ENCODE measurements around the gene PDS5A. TPM values are rescaled to one million over a fixed set of nuclear protein-coding genes. Genes with fewer than 3 reads are reported as not detected.
A peak's percentile ranks its signal among the peaks of the same experiment; 100 is the strongest.
"Not testable (repeated sequence)": the region's sequence is repeated elsewhere in the genome, so short reads cannot be mapped to it uniquely, and the experiment has no call there.

PDS5A gene
- total and polyA plus RNA-seq, 7 donors, result 14.2 to 34.0 (median 29.2) TPM

- H3K4me1 ChIP-seq, result no peaks in the 10 kb centered on the region
- DNase-seq, result no peak
- no peak overlapping the region for H3K4me3 ChIP-seq
- no peaks in the 10 kb centered on the region for H3K36me3 ChIP-seq (ENCODE audit: insufficient read depth in 1 of 2, low read depth in 1 of 2)
- intact Hi-C loops (cut with DNase I), result no loop called here
- no peaks in the 10 kb centered on the region for H3K9me3 ChIP-seq
- H3K27me3 ChIP-seq (ENCODE audit: insufficient read depth in 3 of 3, low read length in 2 of 3), result no peaks in the 10 kb centered on the region
- H3K27ac ChIP-seq, result no peak overlapping the region
- ATAC-seq, result peak in 1 of 4 donors; percentile 27
- TF ChIP-seq CTCF (IDR thresholded peaks at IDR 0.05), result no peak
- WGBS, 3 donors, result 78 to 81% (median 81%) methylated on average over 7 of the region's 7 CpGs
These were observed 163.1 kb downstream of the PDS5A start for GRCh38 chr4:39814403-39815185.

DNA sequence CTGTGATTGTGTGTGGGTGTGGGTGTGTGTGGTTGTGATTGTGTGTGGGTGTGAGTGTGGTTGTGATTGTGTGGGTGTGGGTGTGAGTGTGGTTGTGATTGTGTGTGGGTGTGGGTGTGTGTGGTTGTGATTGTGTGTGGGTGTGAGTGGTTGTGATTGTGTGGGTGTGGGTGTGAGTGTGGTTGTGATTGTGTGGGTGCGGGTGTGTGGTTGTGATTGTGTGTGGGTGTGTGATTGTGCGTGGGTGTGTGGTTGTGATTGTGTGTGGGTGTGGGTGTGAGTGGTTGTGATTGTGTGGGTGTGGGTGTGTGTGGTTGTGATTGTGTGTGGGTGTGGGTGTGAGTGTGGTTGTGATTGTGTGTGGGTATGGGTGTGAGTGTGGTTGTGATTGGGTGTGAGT is 163.9 kb downstream of the PDS5A start:
- H3K4me3 ChIP-seq; intact Hi-C loops (cut with DNase I); H3K27ac ChIP-seq; ATAC-seq; H3K36me3 ChIP-seq (ENCODE audit: insufficient read depth in 1 of 2, low read depth in 1 of 2); H3K9me3 ChIP-seq; DNase-seq; H3K4me1 ChIP-seq; H3K27me3 ChIP-seq (ENCODE audit: insufficient read depth in 3 of 3, low read length in 2 of 3): not testable (repeated sequence)
- 13 to 62% (median 28%) methylated on average over 1 to 2 of the region's 2 CpGs for WGBS, 3 donors

- H3K36me3 ChIP-seq (ENCODE audit: insufficient read depth in 1 of 2, low read depth in 1 of 2); H3K4me1 ChIP-seq; DNase-seq; H3K4me3 ChIP-seq; ATAC-seq; H3K27ac ChIP-seq; H3K27me3 ChIP-seq (ENCODE audit: insufficient read depth in 3 of 3, low read length in 2 of 3); intact Hi-C loops (cut with DNase I); H3K9me3 ChIP-seq: not testable (repeated sequence)
- WGBS, 3 donors, result 0% methylated on average over 1 of the region's 1 CpG; no CpG with 5 or more reads in 2 of the 3 donors
These were observed 164.7 kb downstream of the PDS5A start for GRCh38 chr4:39813033-39813432.

- Histone ChIP-seq H3K27ac (no peak overlapping the region), H3K4me1 (no peaks in the 10 kb centered on the region), H3K4me3 (no peak overlapping the region), H3K36me3 (ENCODE audit: insufficient read depth in 1 of 2, low read depth in 1 of 2) (no peaks in the 10 kb centered on the region), H3K9me3 (no peaks in the 10 kb centered on the region), H3K27me3 (ENCODE audit: insufficient read depth in 3 of 3, low read length in 2 of 3) (no peaks in the 10 kb centered on the region)
- no peak for DNase-seq
- intact Hi-C loops (cut with DNase I), result no loop called here
- no peak for TF ChIP-seq CTCF (IDR thresholded peaks at IDR 0.05)
- 69 to 72% (median 70%) methylated on average over 6 of the region's 6 CpGs for WGBS, 3 donors
- ATAC-seq, result no peak
These were observed 165.2 kb downstream of the PDS5A start for GRCh38 chr4:39812500-39812899.

DNA sequence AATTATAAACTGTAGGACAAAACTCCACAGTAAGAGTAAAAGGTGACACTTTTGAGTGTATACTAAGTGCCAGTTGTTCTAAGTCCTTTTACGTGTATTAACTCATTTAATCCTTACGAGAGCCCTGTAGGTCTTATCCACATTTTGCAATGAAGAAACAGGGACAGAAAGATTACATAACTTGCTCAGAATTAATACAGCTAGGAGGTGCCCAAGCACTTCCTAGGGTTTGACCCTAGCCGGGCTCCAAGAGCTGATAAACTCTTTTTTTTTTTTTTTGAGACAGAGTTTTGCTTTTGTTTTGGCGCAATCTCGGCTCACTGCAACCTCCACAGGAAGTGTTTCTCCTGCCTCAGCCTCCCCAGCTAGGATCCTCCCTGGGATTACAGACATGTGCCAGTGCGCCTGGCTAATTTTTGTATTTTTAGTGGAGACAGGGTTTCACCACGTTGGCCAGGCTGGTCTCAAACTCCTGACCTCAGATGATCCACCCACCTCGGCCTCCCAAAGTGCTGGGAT is 169.4 kb downstream of the PDS5A start:
- Histone ChIP-seq H3K27ac (no peak overlapping the region), H3K4me1 (no peaks in the 10 kb centered on the region), H3K9me3 (no peaks in the 10 kb centered on the region), H3K27me3 (ENCODE audit: insufficient read depth in 3 of 3, low read length in 2 of 3) (no peaks in the 10 kb centered on the region), H3K36me3 (ENCODE audit: insufficient read depth in 1 of 2, low read depth in 1 of 2) (no peaks in the 10 kb centered on the region), H3K4me3 (no peak overlapping the region)
- 69 to 74% (median 73%) methylated on average over 8 of the region's 8 CpGs for WGBS, 3 donors
- ATAC-seq (no peak), DNase-seq (no peak)
- intact Hi-C loops (cut with DNase I), result no loop called here
- no peak for TF ChIP-seq CTCF (IDR thresholded peaks at IDR 0.05)
